Neural cell (in vitro differentiated cells): ENCODE results near the gene TEX11. TPM values are rescaled to one million over a fixed set of nuclear protein-coding genes. Genes with fewer than 3 reads are reported as not detected.

Experiments used
- H2AFZ ChIP-seq: fragments of 200-600, 300-800 bp; sonication (generic), shearing (Covaris generic); 2 replicates; pipeline ENCODE4 v1.6.0; 2014; ENCODE audit warnings: low read depth, mild to moderate bottlenecking, antibody characterized with exemption, low read length, moderate library complexity
- H3F3A ChIP-seq: fragments of 200-600 bp; shearing (Covaris generic); 2 replicates; pipeline ENCODE4 v1.6.1; 2016; ENCODE audit warnings: mild to moderate bottlenecking, moderate library complexity, mixed read lengths, antibody characterized with exemption, low read length; ENCODE audit not compliant: insufficient read depth, poor library complexity, severe bottlenecking
- H3K27ac ChIP-seq: fragments of 200-600, 300-800 bp; sonication (generic), shearing (Covaris generic); 2 replicates; pipeline ENCODE4 v1.5.1; 2014; ENCODE audit warnings: mild to moderate bottlenecking, low read length, moderate library complexity
- H3K27me3 ChIP-seq: fragments of 300-800, 200-600 bp; sonication (generic), shearing (Covaris generic); 2 replicates; pipeline ENCODE4 v1.6.0; 2014; ENCODE audit warnings: mild to moderate bottlenecking, low read depth, low read length, moderate library complexity; ENCODE audit not compliant: insufficient read depth
- H3K36me3 ChIP-seq: fragments of 300-800, 200-600 bp; sonication (generic), shearing (Covaris generic); 2 replicates; pipeline ENCODE4 v1.5.1; 2014; ENCODE audit warnings: mild to moderate bottlenecking, antibody characterized with exemption, low read length, moderate library complexity; ENCODE audit not compliant: insufficient read depth
- H3K4me2 ChIP-seq: fragments of 300-800, 200-600 bp; sonication (generic), shearing (Covaris generic); 2 replicates; pipeline ENCODE4 v1.6.0; 2014; ENCODE audit warnings: mild to moderate bottlenecking, low read length
- H3K4me3 ChIP-seq: fragments of 300-800, 200-600 bp; sonication (generic), shearing (Covaris generic); 2 replicates; pipeline ENCODE4 v1.5.1; 2014; ENCODE audit warnings: mild to moderate bottlenecking, low read length, moderate library complexity
- H3K79me2 ChIP-seq: fragments of 200-600 bp; shearing (Covaris generic); replicated peaks from 2 replicates; pipeline ENCODE4 v1.6.0; 2014; ENCODE audit warnings: mild to moderate bottlenecking, low read length, moderate library complexity; ENCODE audit not compliant: insufficient read depth
- H3K9ac ChIP-seq: fragments of 300-800, 200-600 bp; sonication (generic), shearing (Covaris generic); 2 replicates; pipeline ENCODE4 v1.6.1; 2016; ENCODE audit warnings: mild to moderate bottlenecking, low read length, mixed read lengths
- H3K9me2 ChIP-seq: fragments of 200-600 bp; shearing (Covaris generic); 2 replicates; pipeline ENCODE4 v1.6.1; 2016; ENCODE audit warnings: mild to moderate bottlenecking, low read length, mixed read lengths; ENCODE audit not compliant: insufficient read depth
- H3K9me3 ChIP-seq: fragments of 200-600, 300-800 bp; sonication (generic), shearing (Covaris generic); 2 replicates; pipeline ENCODE4 v1.6.1; 2016; ENCODE audit warnings: mild to moderate bottlenecking, mixed run types, low read length, moderate library complexity, mixed read lengths
- H4K20me1 ChIP-seq: fragments of 200-600 bp; shearing (Covaris generic); 2 replicates; pipeline ENCODE4 v1.6.1; 2016; ENCODE audit warnings: mild to moderate bottlenecking, mixed run types; ENCODE audit not compliant: insufficient read depth
- CTCF ChIP-seq: fragments of 450-650 bp; IDR thresholded peaks from 2 replicates; pipeline ENCODE4 v1.5.1; 2014; ENCODE audit warnings: antibody characterized with exemption, mild to moderate bottlenecking, moderate library complexity; ENCODE audit not compliant: poor library complexity, severe bottlenecking
- EP300 ChIP-seq: fragments of 450-650 bp; conservative IDR thresholded peaks from 2 replicates; pipeline ENCODE4 v1.6.1; 2014; ENCODE audit warnings: antibody characterized with exemption, mild to moderate bottlenecking, moderate library complexity; ENCODE audit not compliant: poor library complexity, severe bottlenecking
- EZH2 ChIP-seq: fragments of 200-600, 300-800 bp; shearing (Covaris generic), sonication (generic); IDR thresholded peaks from 2 replicates; pipeline ENCODE4 v1.6.1; 2014; ENCODE audit warnings: antibody characterized with exemption, low read length, borderline replicate concordance, mild to moderate bottlenecking; ENCODE audit not compliant: insufficient read depth, poor library complexity, severe bottlenecking
- MXI1 ChIP-seq: fragments of 450-650 bp; conservative IDR thresholded peaks from 2 replicates; pipeline ENCODE4 v1.6.1; 2014; ENCODE audit warnings: antibody characterized with exemption, mild to moderate bottlenecking; ENCODE audit not compliant: poor library complexity, severe bottlenecking
- POLR2AphosphoS5 ChIP-seq: IDR thresholded peaks from 2 replicates; pipeline ENCODE4 v1.6.1; 2012
- RAD21 ChIP-seq: fragments of 450-650 bp; conservative IDR thresholded peaks from 2 replicates; pipeline ENCODE4 v1.6.1; 2014; ENCODE audit warnings: antibody characterized with exemption, mild to moderate bottlenecking, moderate library complexity
- REST ChIP-seq: IDR thresholded peaks from 2 replicates; pipeline ENCODE4 v1.6.1; 2012; ENCODE audit warnings: borderline replicate concordance
- SMC3 ChIP-seq: fragments of 450-650 bp; conservative IDR thresholded peaks from 2 replicates; pipeline ENCODE4 v1.6.1; 2014; ENCODE audit warnings: antibody characterized with exemption, mild to moderate bottlenecking, moderate library complexity; ENCODE audit not compliant: poor library complexity
- TAF1 ChIP-seq: IDR thresholded peaks from 2 replicates; pipeline ENCODE4 v1.6.1; 2012; ENCODE audit warnings: low read depth
- polyA minus RNA-seq: library from RNA; depleted of rRNA, polyadenylated mRNA; stranded (reverse); fragments of >200 nt; gene quantifications from 2 replicates; pipeline ENCODE4 v1.2.3, GENCODE V29; 2014
- polyA plus RNA-seq: library from polyadenylated mRNA; depleted of rRNA; stranded (reverse); fragments of >200 nt; gene quantifications from 2 replicates; pipeline ENCODE4 v1.2.3, GENCODE V29; 2014

Gene TEX11
- polyA plus RNA-seq: not detected in 2 replicates
- polyA minus RNA-seq: not detected in 2 replicates

GRCh38 chrX:70908541-70908940 is at the start of gene TEX11:
TEX11 (minus strand) TSS chrX:70908711; CDS start chrX:70907789, 922 bp downstream.
- Histone ChIP-seq H4K20me1 (no peaks in the 10 kb centered on the region), H3F3A (no peaks in the 10 kb centered on the region), H3K9ac (no peak within 1 kb of the TSS), H3K9me3 (no peaks in the 10 kb centered on the region), H3K9me2 (no peaks in the 10 kb centered on the region), H2AFZ (no peak within 1 kb of the TSS), H3K27ac (no peak within 1 kb of the TSS), H3K4me3 (no peak within 1 kb of the TSS), H3K79me2 (no peaks in the 10 kb centered on the region), H3K4me2 (no peak within 1 kb of the TSS), H3K27me3 (no peaks in the 10 kb centered on the region), H3K36me3 (no peaks in the 10 kb centered on the region)
- no peak for TF ChIP-seq EP300
- TF ChIP-seq SMC3: no peak
- no peak for TF ChIP-seq EZH2
- TF ChIP-seq MXI1: no peak
- no peak for TF ChIP-seq POLR2AphosphoS5
- no peak for TF ChIP-seq RAD21
- no peak for TF ChIP-seq REST
- no peak for TF ChIP-seq TAF1
- no peak for TF ChIP-seq CTCF

DNA sequence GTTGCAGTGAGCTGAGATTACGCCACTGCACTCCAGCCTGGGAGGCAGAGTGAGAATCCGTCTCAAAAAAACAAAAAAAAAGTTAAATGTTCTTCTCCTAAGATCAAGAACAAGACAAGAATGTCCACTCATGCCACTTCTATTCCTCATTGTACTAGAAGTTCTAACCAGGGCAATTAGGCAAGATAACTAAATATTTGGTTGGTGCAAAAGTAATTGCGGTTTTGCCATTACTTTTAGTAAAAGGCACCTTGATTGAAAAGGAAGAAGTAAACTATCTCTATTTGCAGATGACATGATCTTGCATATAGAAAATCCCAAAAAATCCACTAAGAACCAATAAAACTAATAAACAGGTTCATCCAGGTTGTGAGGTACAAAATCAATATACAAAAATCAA is 46.4 kb upstream of the TEX11 start:
- H3K9me3 ChIP-seq: no peaks in the 10 kb centered on the region
- TF ChIP-seq MXI1: no peak
- no peak for TF ChIP-seq POLR2AphosphoS5
- H3K27ac ChIP-seq: no peak overlapping the region
- no peaks in the 10 kb centered on the region for H3K79me2 ChIP-seq
- H4K20me1 ChIP-seq: no peaks in the 10 kb centered on the region
- no peaks in the 10 kb centered on the region for H3K9me2 ChIP-seq
- no peak overlapping the region for H3K9ac ChIP-seq
- no peaks in the 10 kb centered on the region for H3K27me3 ChIP-seq
- no peak overlapping the region for H3K4me2 ChIP-seq
- H3F3A ChIP-seq: no peaks in the 10 kb centered on the region
- H2AFZ ChIP-seq: no peak overlapping the region
- no peaks in the 10 kb centered on the region for H3K36me3 ChIP-seq
- no peak overlapping the region for H3K4me3 ChIP-seq
